K562 (cell line): ENCODE results near the gene TCP11. TPM values are rescaled to one million over a fixed set of nuclear protein-coding genes. Genes with fewer than 3 reads are reported as not detected.

Source experiments
- ARNT ChIP-seq, 2 experiments: fragments of 450-650 bp; IDR thresholded peaks; 2 replicates each; pipeline ENCODE4 v1.6.1; 2016; ENCODE audit warnings: mild to moderate bottlenecking in 1 of 2
- CEBPG ChIP-seq, 3 experiments: fragments of 200-800 bp in 1 of 3; sonication (Bioruptor generic) in 1 of 3; sonication (generic) in 1 of 3; formaldehyde crosslinking in 1 of 3; IDR thresholded peaks in 2 of 3; conservative IDR thresholded peaks in 1 of 3; 2 replicates each; pipeline versions ENCODE4 v1.6.1 to v1.8.0; 2016 to 2022; ENCODE audit warnings: missing compliant biosample characterization in 2 of 3, missing genetic modification characterization in 2 of 3, mild to moderate bottlenecking in 1 of 3, missing genetic modification reagents in 1 of 3
- EHMT2 ChIP-seq: fragments of 450-650 bp; IDR thresholded peaks from 2 replicates; pipeline ENCODE4 v1.6.1; 2018; ENCODE audit warnings: antibody characterized with exemption
- IRF9 ChIP-seq: fragments of 450-650 bp; IDR thresholded peaks from 2 replicates; pipeline ENCODE4 v1.6.1; 2016; ENCODE audit warnings: missing biosample characterization, missing genetic modification characterization
- KDM4B ChIP-seq, 2 experiments: fragments of 450-650 bp in 1 of 2; sonication (generic) in 1 of 2; IDR thresholded peaks; 2 replicates each; pipeline ENCODE4 v1.6.1; 2016 to 2017; ENCODE audit warnings: borderline replicate concordance in 2 of 2, antibody characterized with exemption in 1 of 2, low read depth in 1 of 2, mild to moderate bottlenecking in 1 of 2
- NFIX ChIP-seq: fragments of 250-450 bp; sonication (Bioruptor Pico); IDR thresholded peaks from 2 replicates; pipeline ENCODE4 v1.4.0; 2020; ENCODE audit warnings: low read depth, mild to moderate bottlenecking, moderate library complexity
- NFYB ChIP-seq: IDR thresholded peaks from 2 replicates; pipeline ENCODE4 v1.6.1; 2011; ENCODE audit warnings: mild to moderate bottlenecking, moderate library complexity; ENCODE audit not compliant: insufficient read length; ENCODE audit errors: extremely low read depth
- NR2C1 ChIP-seq, 2 experiments: fragments of 450-650 bp; IDR thresholded peaks; 2 replicates each; pipeline ENCODE4 v1.6.1; 2017; ENCODE audit warnings: mild to moderate bottlenecking in 2 of 2, antibody characterized with exemption in 1 of 2, inconsistent platforms in 1 of 2, missing compliant biosample characterization in 1 of 2, missing genetic modification characterization in 1 of 2
- SPI1 ChIP-seq: IDR thresholded peaks from 2 replicates; pipeline ENCODE4 v1.6.1; 2011; ENCODE audit warnings: low read depth, low read length, control low read depth, borderline replicate concordance
- TRIM24 ChIP-seq, 2 experiments: fragments of 450-650 bp; IDR thresholded peaks; 2 replicates each; pipeline ENCODE4 v1.6.1; 2016
- ZNF197 ChIP-seq: fragments of 200-800 bp; sonication (Bioruptor generic); IDR thresholded peaks from 2 replicates; pipeline ENCODE4 v1.6.1; 2016; ENCODE audit warnings: low read depth, missing genetic modification characterization, missing compliant biosample characterization
- ZNF217 ChIP-seq: sonication (generic); formaldehyde crosslinking; IDR thresholded peaks from 2 replicates; pipeline ENCODE4 v1.8.0; 2022; ENCODE audit warnings: mild to moderate bottlenecking, missing genetic modification reagents
- ZNF224 ChIP-seq: sonication (generic); formaldehyde crosslinking; IDR thresholded peaks from 2 replicates; pipeline ENCODE4 v1.8.0; 2022; ENCODE audit warnings: mild to moderate bottlenecking, missing genetic modification reagents
- polyA plus RNA-seq, 8 experiments: library from polyadenylated mRNA; depleted of rRNA in 4 of 8; stranded (reverse) in 5 of 8; unstranded in 3 of 8; fragments of >200 nt; fragmentation: Nextera tagmentation in 2 of 8; fragmentation: Illumina TruSeq in 1 of 8; extraction: Ambion mirVana in 2 of 8; extraction: Trizol in 1 of 8; gene quantifications; 2 replicates each; pipeline versions ENCODE4 v1.2.1 to v1.2.3, GENCODE V29; 2011 to 2014; ENCODE audit warnings: inconsistent platforms in 1 of 8, missing spikeins in 1 of 8
- total RNA-seq, 7 experiments: library from RNA; depleted of rRNA in 6 of 7; stranded (reverse); fragments of >200 nt in 6 of 7; fragmentation: Illumina TruSeq in 2 of 7; extraction: Trizol in 2 of 7; gene quantifications; 2 replicates each; pipeline versions ENCODE4 v1.2.1 to v1.2.3, GENCODE V29; 2011 to 2021; ENCODE audit warnings: low replicate concordance in 1 of 7
- TF ChIP-seq, protein P1 (sequence below), 2 experiments: fragments of 450-650 bp; formaldehyde crosslinking in 1 of 2; IDR thresholded peaks; 2 replicates each; pipeline versions ENCODE4 v1.4.0 to v1.6.1; 2014 to 2020; ENCODE audit warnings: mild to moderate bottlenecking in 2 of 2, borderline replicate concordance in 1 of 2, low read depth in 1 of 2
- TF ChIP-seq, protein P2 (sequence below): sonication (generic); formaldehyde crosslinking; IDR thresholded peaks from 2 replicates; pipeline ENCODE4 v1.5.0; 2020; ENCODE audit warnings: missing genetic modification reagents
- TF ChIP-seq, protein P3 (sequence below): fragments of 200-800 bp; sonication (Bioruptor generic); IDR thresholded peaks from 2 replicates; pipeline ENCODE4 v1.6.1; 2017; ENCODE audit warnings: missing genetic modification characterization, missing compliant biosample characterization

Gene TCP11
- total and polyA plus RNA-seq, 9 of the 15 experiments (the other 6 are each of a cell fraction or from before 2014, with no cell fraction given): not detected

DNA sequence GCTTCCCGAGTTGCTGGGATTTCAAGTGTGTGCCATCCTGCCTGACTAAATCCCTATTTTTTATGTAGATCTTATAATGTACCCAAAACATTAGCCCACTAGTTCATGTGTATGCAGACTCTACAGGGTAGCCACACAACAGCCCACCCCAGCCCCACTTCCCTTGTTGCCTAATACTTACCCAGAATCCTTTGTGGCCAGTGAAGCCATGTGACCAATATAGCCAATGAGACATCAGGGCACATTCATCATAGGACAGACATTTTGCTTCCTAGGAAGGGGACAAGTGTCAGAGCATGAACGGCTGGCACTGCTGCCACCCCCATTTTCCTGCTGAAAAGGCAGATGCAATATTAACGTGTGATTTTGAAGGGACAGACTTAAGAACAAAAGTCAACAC, 36.0 kb upstream of the TCP11 start (continued):
- TF ChIP-seq, protein P1, sequence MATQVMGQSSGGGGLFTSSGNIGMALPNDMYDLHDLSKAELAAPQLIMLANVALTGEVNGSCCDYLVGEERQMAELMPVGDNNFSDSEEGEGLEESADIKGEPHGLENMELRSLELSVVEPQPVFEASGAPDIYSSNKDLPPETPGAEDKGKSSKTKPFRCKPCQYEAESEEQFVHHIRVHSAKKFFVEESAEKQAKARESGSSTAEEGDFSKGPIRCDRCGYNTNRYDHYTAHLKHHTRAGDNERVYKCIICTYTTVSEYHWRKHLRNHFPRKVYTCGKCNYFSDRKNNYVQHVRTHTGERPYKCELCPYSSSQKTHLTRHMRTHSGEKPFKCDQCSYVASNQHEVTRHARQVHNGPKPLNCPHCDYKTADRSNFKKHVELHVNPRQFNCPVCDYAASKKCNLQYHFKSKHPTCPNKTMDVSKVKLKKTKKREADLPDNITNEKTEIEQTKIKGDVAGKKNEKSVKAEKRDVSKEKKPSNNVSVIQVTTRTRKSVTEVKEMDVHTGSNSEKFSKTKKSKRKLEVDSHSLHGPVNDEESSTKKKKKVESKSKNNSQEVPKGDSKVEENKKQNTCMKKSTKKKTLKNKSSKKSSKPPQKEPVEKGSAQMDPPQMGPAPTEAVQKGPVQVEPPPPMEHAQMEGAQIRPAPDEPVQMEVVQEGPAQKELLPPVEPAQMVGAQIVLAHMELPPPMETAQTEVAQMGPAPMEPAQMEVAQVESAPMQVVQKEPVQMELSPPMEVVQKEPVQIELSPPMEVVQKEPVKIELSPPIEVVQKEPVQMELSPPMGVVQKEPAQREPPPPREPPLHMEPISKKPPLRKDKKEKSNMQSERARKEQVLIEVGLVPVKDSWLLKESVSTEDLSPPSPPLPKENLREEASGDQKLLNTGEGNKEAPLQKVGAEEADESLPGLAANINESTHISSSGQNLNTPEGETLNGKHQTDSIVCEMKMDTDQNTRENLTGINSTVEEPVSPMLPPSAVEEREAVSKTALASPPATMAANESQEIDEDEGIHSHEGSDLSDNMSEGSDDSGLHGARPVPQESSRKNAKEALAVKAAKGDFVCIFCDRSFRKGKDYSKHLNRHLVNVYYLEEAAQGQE (IDR thresholded peaks at IDR 0.05; ENCODE audit: borderline replicate concordance): peak; percentile 11; the same call in 1 of the 2 replicates
- TF ChIP-seq, protein P1 (CRISPR knock-in tag; IDR thresholded peaks at IDR 0.05; ENCODE audit: low read depth): no peak
- TF ChIP-seq EHMT2 (peak; percentile 89; the same call in 1 of the 2 replicates), TRIM24 (IDR thresholded peaks at IDR 0.05) (0 out of 4 replicates have a peak, but pooled peaks have one; percentile 14 to 23), ARNT (IDR thresholded peaks at IDR 0.05) (peak in 1 of 2 experiments; percentile 69; a peak in 1 of 4 replicates), SPI1 (peak; percentile 50), ZNF217 (no peak), CEBPG (CRISPR knock-in tag; IDR thresholded peaks at IDR 0.05) (peak; percentile 90), CEBPG (tag; conservative IDR thresholded peaks at IDR 0.05 in 1 of 2, IDR thresholded peaks at IDR 0.05 in 1 of 2) (peak; percentile 29 to 86; a peak in 3 of 4 replicates), KDM4B (IDR thresholded peaks at IDR 0.05; ENCODE audit: borderline replicate concordance in 2 of 2, low read depth in 1 of 2) (peak in 1 of 2 experiments; percentile 55; a peak in 1 of 4 replicates), IRF9 (tag) (peak; percentile 26; the same call in 1 of the 2 replicates), ZNF224 (CRISPR knock-in tag) (no peak), ZNF197 (no peak), NR2C1 (IDR thresholded peaks at IDR 0.05) (no peak), NR2C1 (tag; IDR thresholded peaks at IDR 0.05) (0 out of 2 replicates have a peak, but pooled peaks have one; percentile 19), NFIX (no peak), NFYB (peak; percentile 91)
- TF ChIP-seq, protein P2, sequence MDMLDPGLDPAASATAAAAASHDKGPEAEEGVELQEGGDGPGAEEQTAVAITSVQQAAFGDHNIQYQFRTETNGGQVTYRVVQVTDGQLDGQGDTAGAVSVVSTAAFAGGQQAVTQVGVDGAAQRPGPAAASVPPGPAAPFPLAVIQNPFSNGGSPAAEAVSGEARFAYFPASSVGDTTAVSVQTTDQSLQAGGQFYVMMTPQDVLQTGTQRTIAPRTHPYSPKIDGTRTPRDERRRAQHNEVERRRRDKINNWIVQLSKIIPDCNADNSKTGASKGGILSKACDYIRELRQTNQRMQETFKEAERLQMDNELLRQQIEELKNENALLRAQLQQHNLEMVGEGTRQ (CRISPR knock-in tag): peak; percentile 95
- TF ChIP-seq, protein P3, sequence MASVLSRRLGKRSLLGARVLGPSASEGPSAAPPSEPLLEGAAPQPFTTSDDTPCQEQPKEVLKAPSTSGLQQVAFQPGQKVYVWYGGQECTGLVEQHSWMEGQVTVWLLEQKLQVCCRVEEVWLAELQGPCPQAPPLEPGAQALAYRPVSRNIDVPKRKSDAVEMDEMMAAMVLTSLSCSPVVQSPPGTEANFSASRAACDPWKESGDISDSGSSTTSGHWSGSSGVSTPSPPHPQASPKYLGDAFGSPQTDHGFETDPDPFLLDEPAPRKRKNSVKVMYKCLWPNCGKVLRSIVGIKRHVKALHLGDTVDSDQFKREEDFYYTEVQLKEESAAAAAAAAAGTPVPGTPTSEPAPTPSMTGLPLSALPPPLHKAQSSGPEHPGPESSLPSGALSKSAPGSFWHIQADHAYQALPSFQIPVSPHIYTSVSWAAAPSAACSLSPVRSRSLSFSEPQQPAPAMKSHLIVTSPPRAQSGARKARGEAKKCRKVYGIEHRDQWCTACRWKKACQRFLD (CRISPR knock-in tag): no peak
